ENCODE measurements around the gene GPR84. TPM values are rescaled to one million over a fixed set of nuclear protein-coding genes. Genes with fewer than 3 reads are reported as not detected.

GPR84 gene
- total RNA-seq, 1 donor from 2014 or later: not detected

- no peak overlapping the region for H3K4me3 Mint-ChIP-seq
- no peak overlapping the region for H3K27ac Mint-ChIP-seq
- no peak for TF ChIP-seq CTCF (IDR thresholded peaks at IDR 0.05)
- DNase-seq: no peak
- ChIA-PET CTCF (interaction anchor here (0.6 kb wide), 1 partner anchor 21 kb away, joined by 3 read pairs; no protein-coding TSS in a partner anchor), POLR2A (interaction anchor here (0.6 kb wide), 1 partner anchor 53 kb away, joined by 3 read pairs; no protein-coding TSS in a partner anchor)
- ATAC-seq (ENCODE audit: low read depth): no peak
- peaks cover 13% of the 10 kb centered on the region for H3K36me3 Mint-ChIP-seq (ENCODE audit: low read depth)
- H3K4me1 Mint-ChIP-seq: peaks cover 11% of the 10 kb centered on the region
- intact Hi-C loops (cut with micrococcal nuclease): no loop called here
- H3K27me3 Mint-ChIP-seq: no peaks in the 10 kb centered on the region
- no peaks in the 10 kb centered on the region for H3K9me3 Mint-ChIP-seq
These were observed 10.4 kb upstream of the GPR84 start for GRCh38 chr12:54374562-54375258.

- no peak overlapping the region for H3K4me3 Mint-ChIP-seq
- no peaks in the 10 kb centered on the region for H3K9me3 Mint-ChIP-seq
- no peak for TF ChIP-seq CTCF (IDR thresholded peaks at IDR 0.05)
- CTCF ChIA-PET: interaction anchor here (0.6 kb wide), 1 partner anchor 22 kb away, joined by 3 read pairs; no protein-coding TSS in a partner anchor
- ATAC-seq (ENCODE audit: low read depth) (no peak), DNase-seq (no peak)
- intact Hi-C loops (cut with micrococcal nuclease): no loop called here
- no peaks in the 10 kb centered on the region for H3K27me3 Mint-ChIP-seq
- peaks cover 11% of the 10 kb centered on the region for H3K4me1 Mint-ChIP-seq
- H3K27ac Mint-ChIP-seq: no peak overlapping the region
- POLR2A ChIA-PET: interaction anchor here (0.6 kb wide), 1 partner anchor 52 kb away, joined by 3 read pairs; no protein-coding TSS in a partner anchor
- H3K36me3 Mint-ChIP-seq (ENCODE audit: low read depth): peaks cover 13% of the 10 kb centered on the region
These were observed 9.6 kb upstream of the GPR84 start for GRCh38 chr12:54373649-54374561.

- no peak for TF ChIP-seq CTCF (IDR thresholded peaks at IDR 0.05)
- ATAC-seq (ENCODE audit: low read depth) (no peak), DNase-seq (no peak)
- Mint-ChIP-seq H3K4me1 (peaks cover 14% of the 10 kb centered on the region), H3K27me3 (no peaks in the 10 kb centered on the region), H3K9me3 (no peaks in the 10 kb centered on the region), H3K4me3 (no peak overlapping the region), H3K27ac (no peak overlapping the region), H3K36me3 (ENCODE audit: low read depth) (peaks cover 13% of the 10 kb centered on the region)
- intact Hi-C loops (cut with micrococcal nuclease): no loop called here
- POLR2A ChIA-PET: no interaction called here
- CTCF ChIA-PET: interaction anchor here (2.2 to 2.4 kb wide), 2 partner anchors 8 to 156 kb away, joined by 7 to 15 read pairs; no protein-coding TSS in a partner anchor
These were observed 8.0 kb upstream of the GPR84 start for GRCh38 chr12:54372113-54372806.

GRCh38 chr12:54371328-54372112 lies 7.2 kb upstream of the GPR84 start:
- no peak for ATAC-seq (ENCODE audit: low read depth)
- no peak for DNase-seq
- intact Hi-C loops (cut with micrococcal nuclease): no loop called here
- H3K4me3 Mint-ChIP-seq: no peak overlapping the region
- no peaks in the 10 kb centered on the region for H3K27me3 Mint-ChIP-seq
- ChIA-PET CTCF (interaction anchor here (0.8 to 2.4 kb wide), 5 partner anchors 8 to 155 kb away, joined by 3 to 15 read pairs (median 4); no protein-coding TSS in a partner anchor), POLR2A (no interaction called here)
- H3K27ac Mint-ChIP-seq: no peak overlapping the region
- no peak for TF ChIP-seq CTCF (IDR thresholded peaks at IDR 0.05)
- H3K4me1 Mint-ChIP-seq: peaks cover 14% of the 10 kb centered on the region
- peaks cover 13% of the 10 kb centered on the region for H3K36me3 Mint-ChIP-seq (ENCODE audit: low read depth)
- no peaks in the 10 kb centered on the region for H3K9me3 Mint-ChIP-seq
